Esophagus muscularis mucosa (tissue), 4 donors: ENCODE measurements around the gene TECTA. TPM values are rescaled to one million over a fixed set of nuclear protein-coding genes. Genes with fewer than 3 reads are reported as not detected.

Experiments used
- DNase-seq: peaks from one replicate; pipeline ENCODE4 v3.0.0-alpha.2; 2017; ENCODE audit errors: extremely low spot score
- H3K27ac ChIP-seq, 4 donors: fragments of 200-600 bp; sonication (generic); replicated peaks in 1 of 4; 1 replicate in 3 of 4; 2 replicates in 1 of 4; pipeline ENCODE4 v1.5.1; 2016 to 2019; ENCODE audit warnings: mild to moderate bottlenecking in 1 of 4
- H3K27me3 ChIP-seq, 4 donors: fragments of 200-600 bp; sonication (generic); one replicate each; pipeline versions ENCODE4 v1.5.1 to v1.6.0; 2016 to 2019
- H3K36me3 ChIP-seq, 4 donors: fragments of 200-600 bp; sonication (generic); one replicate each; pipeline ENCODE4 v1.5.1; 2016 to 2019
- H3K4me1 ChIP-seq, 4 donors: fragments of 200-600 bp; sonication (generic); one replicate each; pipeline ENCODE4 v1.5.1; 2016 to 2019
- H3K4me3 ChIP-seq, 4 donors: fragments of 200-600 bp; sonication (generic); 1 replicate in 2 of 4; 2 replicates in 2 of 4; pipeline ENCODE4 v1.5.1; 2016 to 2019; ENCODE audit warnings: mild to moderate bottlenecking in 4 of 4, moderate library complexity in 1 of 4
- H3K9me3 ChIP-seq, 4 donors: fragments of 200-600 bp; sonication (generic); 1 replicate in 3 of 4; 2 replicates in 1 of 4; pipeline ENCODE4 v1.5.1; 2016 to 2019
- CTCF ChIP-seq, 3 experiments: fragments of 200-600 bp in 2 of 3; fragments of 450-650 bp in 1 of 3; sonication (generic) in 2 of 3; IDR thresholded peaks; one replicate each; pipeline ENCODE4 v1.5.1; 2017 to 2019; ENCODE audit warnings: antibody characterized with exemption in 3 of 3, mild to moderate bottlenecking in 2 of 3, moderate library complexity in 1 of 3
- EP300 ChIP-seq: sonication (generic); formaldehyde crosslinking; IDR thresholded peaks from one replicate; pipeline ENCODE4 v1.6.1; 2017; ENCODE audit warnings: antibody characterized with exemption
- POLR2A ChIP-seq: fragments of 450-650 bp; IDR thresholded peaks from one replicate; pipeline ENCODE4 v1.6.1; 2017; ENCODE audit warnings: antibody characterized with exemption, moderate library complexity, mild to moderate bottlenecking, low read depth
- POLR2AphosphoS5 ChIP-seq, 2 donors: sonication (generic); formaldehyde crosslinking; IDR thresholded peaks; one replicate each; pipeline ENCODE4 v1.6.1; 2017; ENCODE audit warnings: antibody characterized with exemption in 2 of 2
- WGBS: methylation state at CpG from one replicate; pipeline ENCODE4 v1.1.5; 2018; 5-methylcytosine and 5-hydroxymethylcytosine counted together
- intact Hi-C: fragments of 100-400 bp; cut with DNase I; formaldehyde crosslinking; loops from one replicate; pipeline ENCODE4 v1.15.1; 2023
- total RNA-seq, 4 donors: library from RNA; depleted of rRNA; stranded (reverse); fragments of >200 nt; gene quantifications; one replicate each; pipeline versions ENCODE4 v1.1.0 to v1.2.1, GENCODE V29; 2016

Gene TECTA
- total RNA-seq, 4 donors from 2014 or later: 0.80 to 1.2 (median 0.90) TPM

GRCh38 chr11:121199516-121199915 lies 98.5 kb downstream of the TECTA start:
- TF ChIP-seq EP300: no peak
- TF ChIP-seq POLR2A: no peak
- no peak for TF ChIP-seq CTCF (IDR thresholded peaks at IDR 0.05)
- TF ChIP-seq POLR2AphosphoS5 (IDR thresholded peaks at IDR 0.05): no peak
- no peaks in the 10 kb centered on the region for H3K36me3 ChIP-seq
- intact Hi-C loops: no loop called here
- peaks cover 0 to 6% (median 0%) of the 10 kb centered on the region in 4 donors for H3K4me1 ChIP-seq
- no peak overlapping the region for H3K27ac ChIP-seq
- no peaks in the 10 kb centered on the region for H3K9me3 ChIP-seq
- H3K4me3 ChIP-seq: no peak overlapping the region
- H3K27me3 ChIP-seq: peaks cover 0 to 18% (median 0%) of the 10 kb centered on the region in 4 donors
- DNase-seq: no peak
- 47% methylated on average over 3 of the region's 3 CpGs for WGBS

- intact Hi-C loops: no loop called here
- Histone ChIP-seq H3K27ac (no peak overlapping the region), H3K4me1 (no peaks in the 10 kb centered on the region), H3K4me3 (no peak overlapping the region), H3K36me3 (no peaks in the 10 kb centered on the region), H3K9me3 (no peaks in the 10 kb centered on the region), H3K27me3 (peaks cover 0 to 10% (median 3%) of the 10 kb centered on the region in 4 donors)
- DNase-seq: no peak
- WGBS: 39% methylated on average over 2 of the region's 2 CpGs
- TF ChIP-seq CTCF (IDR thresholded peaks at IDR 0.05) (no peak), POLR2A (no peak), EP300 (no peak), POLR2AphosphoS5 (IDR thresholded peaks at IDR 0.05) (no peak)
Measured at GRCh38 chr11:121206810-121207209, 105.8 kb downstream of the TECTA start.

GRCh38 chr11:121207485-121208115 lies 106.6 kb downstream of the TECTA start:
- Histone ChIP-seq H3K36me3 (no peaks in the 10 kb centered on the region), H3K27ac (no peak overlapping the region), H3K9me3 (no peaks in the 10 kb centered on the region), H3K4me3 (no peak overlapping the region), H3K27me3 (peaks cover 0 to 10% (median 3%) of the 10 kb centered on the region in 4 donors), H3K4me1 (no peaks in the 10 kb centered on the region)
- no peak for DNase-seq
- intact Hi-C loops: no loop called here
- no peak for TF ChIP-seq POLR2A
- no peak for TF ChIP-seq EP300
- no peak for TF ChIP-seq POLR2AphosphoS5 (IDR thresholded peaks at IDR 0.05)

- Histone ChIP-seq H3K36me3 (no peaks in the 10 kb centered on the region), H3K27me3 (peaks cover 0 to 19% (median 3%) of the 10 kb centered on the region in 4 donors), H3K27ac (no peak overlapping the region), H3K4me3 (no peak overlapping the region), H3K4me1 (no peaks in the 10 kb centered on the region), H3K9me3 (no peaks in the 10 kb centered on the region)
- intact Hi-C loops: no loop called here
- TF ChIP-seq CTCF (IDR thresholded peaks at IDR 0.05): no peak
- no peak for TF ChIP-seq POLR2A
- TF ChIP-seq POLR2AphosphoS5 (IDR thresholded peaks at IDR 0.05): no peak
- TF ChIP-seq EP300: no peak
- DNase-seq: no peak
Measured at GRCh38 chr11:121210445-121211080, 109.5 kb downstream of the TECTA start.

GRCh38 chr11:121211626-121212025 lies 110.6 kb downstream of the TECTA start:
- intact Hi-C loops: no loop called here
- Histone ChIP-seq H3K27me3 (peaks cover 0 to 19% (median 3%) of the 10 kb centered on the region in 4 donors), H3K4me3 (no peak overlapping the region), H3K4me1 (no peaks in the 10 kb centered on the region), H3K36me3 (no peaks in the 10 kb centered on the region), H3K9me3 (no peaks in the 10 kb centered on the region), H3K27ac (no peak overlapping the region)
- DNase-seq: peak; percentile 14
- WGBS: 86% methylated on average over 1 of the region's 1 CpG
- TF ChIP-seq CTCF (IDR thresholded peaks at IDR 0.05) (no peak), EP300 (no peak)
